ENCODE data around the gene FIGN. TPM values are rescaled to one million over a fixed set of nuclear protein-coding genes. Genes with fewer than 3 reads are reported as not detected.

Gene FIGN
- total and polyA plus RNA-seq, 2 donors (not counting 1 experiment from before 2014, with no cell fraction given): not detected

DNA sequence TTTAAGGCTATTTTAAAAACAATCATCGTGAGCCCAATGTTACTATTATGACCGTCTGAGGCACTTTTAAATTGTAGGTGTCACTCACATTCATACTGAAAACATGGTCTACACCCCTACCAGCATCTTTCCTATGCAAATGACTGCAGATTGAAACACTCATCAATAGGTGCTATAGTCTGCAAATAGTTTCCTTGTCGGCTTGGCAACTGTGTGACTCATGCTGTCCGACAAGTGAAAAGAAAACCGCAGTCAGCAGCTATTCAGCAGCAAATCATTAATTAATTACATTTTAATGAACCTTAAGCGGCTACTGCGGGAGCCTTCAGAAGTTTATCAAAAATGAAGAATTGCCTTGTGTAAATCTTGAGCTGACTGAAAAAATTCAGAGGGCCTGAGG lies 134.4 kb downstream of the FIGN start:
- no peak overlapping the region for H3K4me2 ChIP-seq (replicated peaks; ENCODE audit: low read depth, low read length, poor library complexity, severe bottlenecking)
- no peaks in the 10 kb centered on the region for H3K27me3 ChIP-seq (replicated peaks in 1 of 4; ENCODE audit: control extremely low read depth in 1 of 4, control insufficient read depth in 3 of 4, insufficient read depth in 4 of 4, low read length in 3 of 4)
- H3K27me3 Mint-ChIP-seq: no peaks in the 10 kb centered on the region
- POLR2A ChIA-PET: no interaction called here
- H3K27ac Mint-ChIP-seq: no peak overlapping the region
- H4K20me1 ChIP-seq (ENCODE audit: control insufficient read depth, insufficient read depth, low read length, poor library complexity, severe bottlenecking): no peaks in the 10 kb centered on the region
- no peak overlapping the region for H3K9ac ChIP-seq (ENCODE audit: low read length)
- no peaks in the 10 kb centered on the region for H3K36me3 ChIP-seq (replicated peaks in 1 of 2; ENCODE audit: control extremely low read depth in 1 of 2, control insufficient read depth in 1 of 2, extremely low read depth in 1 of 2, insufficient read depth in 2 of 2, low read length in 1 of 2)
- H3K27ac ChIP-seq (ENCODE audit: low read length in 2 of 2): no peak overlapping the region
- H3K79me2 ChIP-seq (ENCODE audit: control insufficient read depth, insufficient read depth, low read length): no peaks in the 10 kb centered on the region
- TF ChIP-seq, protein P1, sequence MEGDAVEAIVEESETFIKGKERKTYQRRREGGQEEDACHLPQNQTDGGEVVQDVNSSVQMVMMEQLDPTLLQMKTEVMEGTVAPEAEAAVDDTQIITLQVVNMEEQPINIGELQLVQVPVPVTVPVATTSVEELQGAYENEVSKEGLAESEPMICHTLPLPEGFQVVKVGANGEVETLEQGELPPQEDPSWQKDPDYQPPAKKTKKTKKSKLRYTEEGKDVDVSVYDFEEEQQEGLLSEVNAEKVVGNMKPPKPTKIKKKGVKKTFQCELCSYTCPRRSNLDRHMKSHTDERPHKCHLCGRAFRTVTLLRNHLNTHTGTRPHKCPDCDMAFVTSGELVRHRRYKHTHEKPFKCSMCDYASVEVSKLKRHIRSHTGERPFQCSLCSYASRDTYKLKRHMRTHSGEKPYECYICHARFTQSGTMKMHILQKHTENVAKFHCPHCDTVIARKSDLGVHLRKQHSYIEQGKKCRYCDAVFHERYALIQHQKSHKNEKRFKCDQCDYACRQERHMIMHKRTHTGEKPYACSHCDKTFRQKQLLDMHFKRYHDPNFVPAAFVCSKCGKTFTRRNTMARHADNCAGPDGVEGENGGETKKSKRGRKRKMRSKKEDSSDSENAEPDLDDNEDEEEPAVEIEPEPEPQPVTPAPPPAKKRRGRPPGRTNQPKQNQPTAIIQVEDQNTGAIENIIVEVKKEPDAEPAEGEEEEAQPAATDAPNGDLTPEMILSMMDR (IDR thresholded peaks at IDR 0.05): no peak
- no peak for TF ChIP-seq EZH2 (IDR thresholded peaks at IDR 0.05; ENCODE audit: borderline replicate concordance, insufficient read depth, low read depth, low read length, poor library complexity, severe bottlenecking)
- no peak for ATAC-seq (ENCODE audit: low read depth)
- 86% methylated on average over 4 of the region's 7 CpGs for WGBS (ENCODE audit: insufficient coverage)
- H3K4me3 Mint-ChIP-seq: no peak overlapping the region
- H3K4me1 ChIP-seq (ENCODE audit: control insufficient read depth in 2 of 2, insufficient read depth in 2 of 2, low read length in 2 of 2): no peaks in the 10 kb centered on the region
- CTCF ChIA-PET: no interaction called here
- H3K4me3 ChIP-seq (ENCODE audit: control extremely low read depth in 1 of 5, extremely low read depth in 1 of 5, insufficient read depth in 1 of 5, low read depth in 2 of 5, low read length in 4 of 5): no peak overlapping the region
- intact Hi-C loops (cut with micrococcal nuclease): no loop called here
- H2AFZ ChIP-seq (ENCODE audit: insufficient read depth, low read depth, low read length, poor library complexity, severe bottlenecking): no peak overlapping the region
- no peaks in the 10 kb centered on the region for H3K9me3 ChIP-seq (ENCODE audit: control extremely low read depth in 1 of 3, control insufficient read depth in 2 of 3, insufficient read depth in 1 of 3, low read length in 2 of 3)
- no peaks in the 10 kb centered on the region for H3K9me3 Mint-ChIP-seq (ENCODE audit: insufficient read depth)
- no peak for DNase-seq
- H3K4me1 Mint-ChIP-seq: no peaks in the 10 kb centered on the region

DNA sequence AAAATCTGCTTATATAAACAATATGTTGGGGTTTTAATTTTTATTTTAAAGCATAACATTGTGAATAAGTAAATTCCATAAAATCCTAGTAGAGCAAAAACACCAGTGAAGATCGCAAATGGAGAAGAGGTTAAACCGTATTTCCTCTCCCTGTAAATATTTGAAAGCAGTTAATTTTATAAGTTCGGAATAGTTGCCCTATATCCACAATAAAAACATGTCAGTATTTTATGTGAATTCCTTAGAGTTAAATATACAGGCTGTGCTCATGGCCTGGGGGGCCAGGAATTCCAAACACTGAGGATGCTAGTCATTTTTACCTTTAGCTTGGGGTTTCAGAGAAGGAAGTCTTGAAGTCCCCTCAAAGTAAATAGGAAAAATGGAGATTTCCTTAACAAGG lies 135.0 kb downstream of the FIGN start:
- Histone ChIP-seq H4K20me1 (ENCODE audit: control insufficient read depth, insufficient read depth, low read length, poor library complexity, severe bottlenecking) (no peaks in the 10 kb centered on the region), H3K4me2 (replicated peaks; ENCODE audit: low read depth, low read length, poor library complexity, severe bottlenecking) (no peak overlapping the region), H2AFZ (ENCODE audit: insufficient read depth, low read depth, low read length, poor library complexity, severe bottlenecking) (no peak overlapping the region), H3K9me3 (ENCODE audit: control extremely low read depth in 1 of 3, control insufficient read depth in 2 of 3, insufficient read depth in 1 of 3, low read length in 2 of 3) (no peaks in the 10 kb centered on the region), H3K27ac (ENCODE audit: low read length in 2 of 2) (no peak overlapping the region), H3K36me3 (replicated peaks in 1 of 2; ENCODE audit: control extremely low read depth in 1 of 2, control insufficient read depth in 1 of 2, extremely low read depth in 1 of 2, insufficient read depth in 2 of 2, low read length in 1 of 2) (no peaks in the 10 kb centered on the region), H3K9ac (ENCODE audit: low read length) (no peak overlapping the region), H3K4me3 (ENCODE audit: control extremely low read depth in 1 of 5, extremely low read depth in 1 of 5, insufficient read depth in 1 of 5, low read depth in 2 of 5, low read length in 4 of 5) (no peak overlapping the region), H3K27me3 (replicated peaks in 1 of 4; ENCODE audit: control extremely low read depth in 1 of 4, control insufficient read depth in 3 of 4, insufficient read depth in 4 of 4, low read length in 3 of 4) (no peaks in the 10 kb centered on the region), H3K79me2 (ENCODE audit: control insufficient read depth, insufficient read depth, low read length) (no peaks in the 10 kb centered on the region), H3K4me1 (ENCODE audit: control insufficient read depth in 2 of 2, insufficient read depth in 2 of 2, low read length in 2 of 2) (no peaks in the 10 kb centered on the region)
- intact Hi-C loops (cut with micrococcal nuclease): no loop called here
- TF ChIP-seq EZH2 (IDR thresholded peaks at IDR 0.05; ENCODE audit: borderline replicate concordance, insufficient read depth, low read depth, low read length, poor library complexity, severe bottlenecking): no peak
- TF ChIP-seq, protein P1 (IDR thresholded peaks at IDR 0.05): no peak
- CTCF ChIA-PET: no interaction called here
- no peak overlapping the region for H3K4me3 Mint-ChIP-seq
- DNase-seq (no peak), ATAC-seq (ENCODE audit: low read depth) (no peak)
- POLR2A ChIA-PET: no interaction called here
- H3K9me3 Mint-ChIP-seq (ENCODE audit: insufficient read depth): no peaks in the 10 kb centered on the region
- no peaks in the 10 kb centered on the region for H3K27me3 Mint-ChIP-seq
- no peak overlapping the region for H3K27ac Mint-ChIP-seq
- no CpG with 5 or more reads among the region's 3 CpGs for WGBS (ENCODE audit: insufficient coverage)
- H3K4me1 Mint-ChIP-seq: no peaks in the 10 kb centered on the region
